NCI-H2227 treated with DMSO at 0.1 percent for 48 hours (cell line): ENCODE measurements around the gene IRF1.
"Not testable (repeated sequence)": the region's sequence is repeated elsewhere in the genome, so short reads cannot be mapped to it uniquely, and the experiment has no call there.

ENCODE experiments used
- DNase-seq: peaks from one replicate; lab custom pipeline; 2025; lab: John Stamatoyannopoulos, UW

IRF1 gene

DNA sequence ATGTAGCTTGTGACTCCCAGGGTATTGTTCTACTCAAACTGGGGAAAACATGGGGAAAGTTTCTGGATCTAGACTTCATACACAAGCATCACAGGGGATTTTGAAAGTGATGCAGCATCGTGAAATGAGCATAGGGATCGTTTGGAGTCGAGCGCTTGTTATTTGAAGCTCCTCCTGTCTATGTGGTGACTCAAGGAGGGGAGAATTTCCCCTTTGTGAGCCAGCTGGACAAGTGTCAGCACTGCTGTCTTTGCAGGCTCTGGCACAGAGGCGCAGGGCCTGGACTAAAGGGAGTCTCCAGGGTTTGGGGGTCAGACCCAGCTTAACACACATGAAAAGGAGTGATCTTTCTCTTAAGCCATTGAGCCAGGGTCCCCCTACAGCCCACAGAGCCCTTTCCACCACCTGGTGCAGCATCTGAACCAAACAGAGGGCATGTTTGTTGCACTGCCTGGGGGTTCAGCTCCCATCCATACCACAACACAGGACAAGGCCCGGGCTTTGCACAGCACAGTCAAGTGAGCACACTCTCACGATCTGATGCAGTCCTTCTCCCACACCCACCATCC is 51.0 kb downstream of the IRF1 start:
- DNase-seq = no peak

DNA sequence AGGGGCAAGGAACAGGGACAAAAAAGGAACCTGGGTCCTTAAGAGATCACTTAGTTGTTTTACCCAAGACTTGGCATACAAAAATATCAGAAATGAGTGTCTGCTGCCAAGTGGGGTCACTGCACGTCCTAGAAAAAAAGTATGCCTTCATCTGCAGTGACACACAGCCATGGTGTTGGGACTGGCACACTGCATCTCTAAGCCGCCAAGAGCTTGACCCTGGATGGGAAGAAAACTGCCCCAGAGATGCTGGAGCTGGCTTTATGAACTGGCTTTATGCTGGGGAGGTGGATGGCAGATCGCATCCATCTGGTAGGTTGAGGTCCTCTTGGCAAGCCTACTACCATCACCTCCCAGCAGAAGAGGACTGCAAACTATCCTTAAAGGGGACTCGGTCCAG is 51.7 kb downstream of the IRF1 start:
- DNase-seq = no peak

DNA sequence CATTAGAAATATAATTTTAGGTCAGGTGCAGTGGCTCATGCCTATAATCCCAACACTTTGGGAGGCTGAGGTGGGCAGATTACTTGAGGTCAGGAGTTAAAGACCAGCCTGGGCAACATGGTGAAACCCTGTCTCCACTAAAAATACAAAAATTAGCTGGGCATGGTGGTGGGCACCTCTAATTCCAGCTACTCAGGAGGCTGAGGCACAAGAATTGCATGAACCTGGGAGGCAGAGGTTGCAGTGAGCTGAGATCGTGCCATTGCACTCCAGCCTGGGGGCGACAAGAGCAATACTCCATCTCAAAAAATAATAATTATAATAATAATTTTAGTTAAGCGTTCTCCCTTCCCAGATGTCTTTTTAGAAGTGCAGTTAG is 52.3 kb downstream of the IRF1 start:
- DNase-seq = not testable (repeated sequence)

DNA sequence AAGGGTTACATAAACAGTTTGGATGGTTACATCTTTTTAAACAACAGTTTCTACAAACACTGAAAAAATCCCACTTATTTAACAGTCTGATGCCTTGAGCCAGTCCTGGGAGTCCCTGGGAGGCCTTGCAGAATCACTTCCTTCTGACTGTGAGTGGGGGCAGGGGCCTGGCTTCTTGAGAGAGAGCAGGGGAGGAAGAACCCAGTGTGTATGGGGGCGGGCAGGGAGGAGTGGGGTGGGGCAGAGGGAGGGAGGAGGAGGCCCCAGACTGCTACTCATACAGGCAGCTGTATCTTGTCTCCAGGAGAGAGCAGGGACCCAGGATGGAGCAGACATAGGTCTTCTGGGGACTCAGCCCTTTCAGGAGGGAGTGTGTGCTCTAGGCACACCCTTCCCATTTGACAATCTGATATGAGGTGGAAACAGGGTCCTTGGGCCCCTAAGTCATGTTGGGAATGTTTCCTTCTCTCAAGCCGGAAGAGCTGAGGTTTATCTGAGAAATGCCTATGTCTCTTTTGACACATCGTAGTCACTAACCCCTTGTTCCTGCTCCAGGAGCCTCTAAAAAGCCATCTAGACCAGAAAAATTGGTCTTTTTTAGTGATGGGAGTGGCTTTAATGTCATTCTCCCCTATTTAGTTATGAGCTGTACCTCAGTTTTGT is 52.8 kb downstream of the IRF1 start:
- DNase-seq = no peak

DNA sequence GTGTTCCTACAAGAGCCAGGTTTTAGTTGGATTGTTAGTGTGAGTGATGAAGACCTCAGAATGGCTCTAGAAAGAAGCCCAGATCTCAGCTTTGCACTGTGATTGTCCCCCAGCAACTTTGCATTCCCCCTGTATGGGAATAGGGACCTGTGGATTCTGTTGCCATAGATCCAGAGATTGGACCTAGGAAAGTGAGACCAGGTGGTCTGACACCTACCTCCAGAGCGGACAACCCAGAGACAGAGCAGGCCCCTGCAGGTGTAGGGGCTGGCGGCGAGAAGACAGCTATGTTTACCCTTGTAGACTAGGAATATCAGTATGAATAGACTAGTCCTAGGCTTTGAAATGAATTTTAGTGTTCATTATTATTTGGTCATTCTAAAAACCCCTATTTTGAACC is 53.6 kb downstream of the IRF1 start:
- no peak for DNase-seq

DNA sequence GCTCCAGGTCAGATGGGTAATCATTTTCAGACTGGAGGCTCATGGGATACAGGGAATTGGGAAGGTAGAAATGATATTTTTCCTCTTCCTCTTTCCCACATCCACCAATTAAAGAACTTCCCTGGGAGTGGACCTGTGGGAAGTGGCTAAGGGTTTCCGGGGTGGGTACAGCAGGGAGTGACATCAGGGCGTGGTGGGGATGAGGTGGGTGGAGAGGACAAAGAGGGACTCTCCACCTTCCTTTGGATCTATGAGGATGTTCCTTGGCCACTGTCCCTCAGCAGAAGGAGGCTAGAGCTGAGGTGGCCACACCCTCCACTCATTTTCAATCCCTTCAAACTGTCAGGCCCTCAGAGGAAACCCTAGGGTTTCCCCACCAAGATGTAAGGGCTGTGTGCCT is 54.7 kb downstream of the IRF1 start:
- DNase-seq = no peak

DNA sequence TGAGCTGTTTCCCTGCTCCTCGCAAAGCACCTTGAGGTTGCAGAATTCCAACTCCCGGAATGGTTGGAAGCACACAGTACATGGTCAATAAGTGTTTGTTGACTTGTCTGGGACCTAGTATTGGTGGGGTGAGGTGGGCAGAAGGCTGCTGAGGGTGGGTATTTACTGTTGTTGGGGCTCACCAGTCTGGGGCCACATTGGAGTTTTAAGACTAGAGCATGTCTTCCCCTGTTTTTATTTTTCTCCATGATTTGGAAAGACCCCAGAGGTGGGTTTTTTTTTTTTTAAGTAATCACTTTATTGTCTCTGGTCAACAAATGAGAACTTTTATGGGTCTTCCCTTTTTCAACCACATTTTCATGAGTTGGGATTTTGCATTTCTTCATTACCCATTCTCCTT is 55.1 kb downstream of the IRF1 start:
- DNase-seq = no peak

DNA sequence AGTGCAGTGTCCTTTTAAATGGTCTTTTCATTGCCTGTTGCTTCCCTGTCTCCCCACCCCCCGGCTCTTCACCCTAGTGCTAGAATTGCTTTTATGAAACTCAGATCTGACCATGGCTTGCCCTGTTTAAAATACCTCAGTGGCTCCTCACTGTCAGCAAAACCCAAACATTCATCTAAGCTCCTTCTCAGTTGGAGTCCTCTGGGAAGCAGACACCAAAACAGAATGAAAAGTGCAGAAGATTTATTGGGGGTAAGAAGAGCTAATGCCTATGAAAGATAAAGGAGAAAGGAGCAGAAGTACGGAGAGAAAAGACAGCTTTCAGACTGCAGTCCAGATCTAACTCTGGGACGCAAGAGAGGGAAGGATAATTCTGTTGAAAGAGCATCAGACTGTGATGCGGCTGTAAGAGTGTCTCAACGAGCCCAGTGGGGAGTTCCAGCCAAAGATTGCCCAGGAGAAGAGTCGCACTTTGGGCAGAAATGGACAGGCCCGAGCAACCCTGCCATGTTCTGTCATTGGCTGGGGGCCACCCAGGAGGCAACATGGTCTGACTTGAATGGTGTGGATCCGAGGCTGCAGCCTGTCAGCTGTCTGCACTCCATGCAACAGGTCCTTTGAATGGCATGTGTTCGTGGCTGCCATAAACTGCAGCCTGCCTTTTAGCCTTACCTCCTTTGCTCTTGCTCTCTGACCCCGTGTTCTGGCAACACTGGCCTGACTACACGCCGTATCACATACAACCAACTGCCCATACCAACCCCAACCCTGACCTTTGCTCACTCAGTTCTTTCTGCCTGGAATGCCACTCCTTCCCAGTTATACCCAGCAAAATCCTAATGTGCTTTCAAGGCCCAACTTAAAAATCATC is 55.9 kb downstream of the IRF1 start:
- no peak for DNase-seq

DNA sequence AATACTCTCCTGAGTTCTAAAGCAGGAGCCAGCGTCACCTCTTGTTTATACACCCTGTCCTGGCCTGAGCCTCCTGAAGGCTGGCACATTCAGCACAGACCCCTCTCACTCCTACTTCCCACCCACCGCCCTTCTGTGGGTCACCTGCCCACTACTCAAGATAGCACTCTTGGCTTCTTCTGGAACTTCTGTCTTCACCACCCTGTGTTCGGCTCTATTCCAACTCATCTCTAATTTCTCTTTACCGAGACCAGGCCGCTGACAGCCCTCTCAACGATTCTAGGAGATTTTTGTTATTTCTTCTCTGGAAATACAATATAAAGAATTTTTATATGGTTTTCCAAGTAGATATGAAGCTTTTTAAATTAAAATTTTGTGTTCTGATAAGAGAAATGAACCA is 57.4 kb downstream of the IRF1 start:
- DNase-seq = no peak

DNA sequence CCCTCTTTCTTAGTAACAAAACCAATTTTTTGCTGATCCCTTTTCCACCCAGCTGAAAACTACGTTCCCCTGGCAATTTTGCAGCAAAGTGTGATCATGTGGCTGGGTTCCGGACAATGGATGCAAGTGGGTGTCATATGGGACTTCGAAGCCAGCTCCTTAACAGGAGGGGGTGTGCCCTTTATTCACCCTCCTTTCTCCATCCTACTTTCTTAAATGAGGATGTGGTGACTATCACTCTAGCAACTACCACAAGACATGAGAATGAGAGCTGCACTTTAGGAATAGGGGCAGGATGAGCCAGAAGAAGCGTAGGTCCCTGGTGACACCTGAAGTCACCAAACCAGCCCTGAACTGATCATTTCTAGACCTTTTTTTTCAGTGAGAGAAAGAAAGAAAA is 58.9 kb downstream of the IRF1 start:
- DNase-seq = no peak
